ENCODE data around the gene ANAPC10. TPM values are rescaled to one million over a fixed set of nuclear protein-coding genes. Genes with fewer than 3 reads are reported as not detected.

Gene ANAPC10
- total RNA-seq, 1 donor from 2014 or later = 21.8 TPM

DNA sequence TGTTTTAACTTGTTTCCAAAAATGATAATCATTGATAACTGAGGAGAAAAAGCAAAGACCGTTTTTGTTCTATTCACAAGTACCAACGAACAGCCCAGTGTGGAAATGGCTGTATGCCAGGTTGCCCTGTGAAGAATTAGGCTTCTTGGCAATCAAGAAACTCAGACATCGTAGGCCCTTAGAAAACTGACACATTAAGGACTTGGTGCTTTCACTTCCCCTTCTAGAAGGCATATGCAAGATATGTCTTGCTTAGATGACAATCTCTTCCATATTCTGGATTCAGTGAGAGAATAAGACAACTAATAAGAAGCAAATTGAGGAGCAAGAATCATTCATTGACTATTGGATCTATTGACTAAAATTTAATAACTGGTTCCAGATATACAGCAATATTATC is 56.6 kb downstream of the ANAPC10 start:
- ChIA-PET POLR2A (no interaction called here), CTCF (no interaction called here)
- no peak for DNase-seq
- TF ChIP-seq, protein P1, sequence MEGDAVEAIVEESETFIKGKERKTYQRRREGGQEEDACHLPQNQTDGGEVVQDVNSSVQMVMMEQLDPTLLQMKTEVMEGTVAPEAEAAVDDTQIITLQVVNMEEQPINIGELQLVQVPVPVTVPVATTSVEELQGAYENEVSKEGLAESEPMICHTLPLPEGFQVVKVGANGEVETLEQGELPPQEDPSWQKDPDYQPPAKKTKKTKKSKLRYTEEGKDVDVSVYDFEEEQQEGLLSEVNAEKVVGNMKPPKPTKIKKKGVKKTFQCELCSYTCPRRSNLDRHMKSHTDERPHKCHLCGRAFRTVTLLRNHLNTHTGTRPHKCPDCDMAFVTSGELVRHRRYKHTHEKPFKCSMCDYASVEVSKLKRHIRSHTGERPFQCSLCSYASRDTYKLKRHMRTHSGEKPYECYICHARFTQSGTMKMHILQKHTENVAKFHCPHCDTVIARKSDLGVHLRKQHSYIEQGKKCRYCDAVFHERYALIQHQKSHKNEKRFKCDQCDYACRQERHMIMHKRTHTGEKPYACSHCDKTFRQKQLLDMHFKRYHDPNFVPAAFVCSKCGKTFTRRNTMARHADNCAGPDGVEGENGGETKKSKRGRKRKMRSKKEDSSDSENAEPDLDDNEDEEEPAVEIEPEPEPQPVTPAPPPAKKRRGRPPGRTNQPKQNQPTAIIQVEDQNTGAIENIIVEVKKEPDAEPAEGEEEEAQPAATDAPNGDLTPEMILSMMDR (IDR thresholded peaks at IDR 0.05) = no peak
- Mint-ChIP-seq H3K27me3 (no peaks in the 10 kb centered on the region), H3K27ac (no peak overlapping the region), H3K9me3 (no peaks in the 10 kb centered on the region), H3K36me3 (ENCODE audit: low read depth) (peaks cover 11% of the 10 kb centered on the region), H3K4me1 (peaks cover 9% of the 10 kb centered on the region), H3K4me3 (no peak overlapping the region)
- intact Hi-C loops (cut with micrococcal nuclease) = no loop called here
- peak; percentile 65 for ATAC-seq (ENCODE audit: low read depth)

- Mint-ChIP-seq H3K27me3 (no peaks in the 10 kb centered on the region), H3K4me1 (peaks cover 7% of the 10 kb centered on the region), H3K4me3 (no peak overlapping the region), H3K27ac (no peak overlapping the region), H3K9me3 (no peaks in the 10 kb centered on the region), H3K36me3 (ENCODE audit: low read depth) (peaks cover 43% of the 10 kb centered on the region)
- TF ChIP-seq, protein P1 (IDR thresholded peaks at IDR 0.05) = no peak
- intact Hi-C loops (cut with micrococcal nuclease) = no loop called here
- DNase-seq (no peak), ATAC-seq (ENCODE audit: low read depth) (no peak)
- ChIA-PET CTCF (no interaction called here), POLR2A (no interaction called here)
Observed at GRCh38 chr4:145035494-145036136, 62.4 kb downstream of the ANAPC10 start.

DNA sequence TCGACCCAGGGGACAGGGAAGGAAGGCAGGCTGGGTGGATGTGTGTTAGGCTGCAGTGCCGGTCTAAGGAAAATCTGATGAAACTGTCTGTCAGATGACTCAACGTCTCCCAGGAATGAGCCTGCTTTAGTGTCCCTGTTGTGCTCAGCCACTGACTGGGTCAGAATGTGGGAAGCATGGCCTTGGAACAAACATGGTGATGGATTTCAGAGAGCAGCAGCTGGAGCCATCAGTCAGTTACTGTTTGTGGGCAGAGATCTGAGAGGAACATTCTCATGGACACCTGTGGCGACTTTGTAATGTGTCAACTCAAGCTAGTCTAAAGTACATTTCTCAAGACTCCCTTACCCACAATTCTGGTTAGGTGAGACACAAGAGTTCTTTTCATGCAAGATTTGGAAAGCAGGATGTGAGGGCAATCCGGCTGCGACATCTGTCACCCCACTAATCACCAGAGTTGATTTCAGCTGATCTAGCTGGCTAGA is 63.2 kb downstream of the ANAPC10 start:
- Mint-ChIP-seq H3K4me1 (peaks cover 7% of the 10 kb centered on the region), H3K9me3 (no peaks in the 10 kb centered on the region), H3K27ac (no peak overlapping the region), H3K36me3 (ENCODE audit: low read depth) (peaks cover 43% of the 10 kb centered on the region), H3K27me3 (no peaks in the 10 kb centered on the region), H3K4me3 (no peak overlapping the region)
- intact Hi-C loops (cut with micrococcal nuclease) = no loop called here
- DNase-seq (no peak), ATAC-seq (ENCODE audit: low read depth) (no peak)
- TF ChIP-seq, protein P1 (IDR thresholded peaks at IDR 0.05) = no peak
- CTCF ChIA-PET = no interaction called here
- POLR2A ChIA-PET = no interaction called here

DNA sequence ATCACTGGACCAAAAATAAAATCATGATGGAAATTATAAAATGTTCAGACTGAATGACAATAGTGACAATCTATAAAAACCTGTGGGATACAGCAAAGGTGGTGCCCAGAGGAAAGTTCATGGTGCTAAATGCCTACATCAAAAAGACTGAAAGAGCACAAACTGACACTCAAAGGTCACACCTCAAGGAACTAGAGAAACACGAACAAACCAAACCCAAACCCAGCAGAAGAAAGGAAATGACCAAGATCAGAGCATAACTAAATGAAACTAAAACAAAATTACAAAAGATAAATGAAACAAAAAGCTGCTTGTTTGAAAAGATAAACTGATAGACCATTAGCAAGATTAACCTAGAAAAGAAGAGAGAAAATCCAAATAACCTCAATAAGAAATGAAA is 78.7 kb downstream of the ANAPC10 start:
- intact Hi-C loops (cut with micrococcal nuclease) = no loop called here
- TF ChIP-seq, protein P1 (IDR thresholded peaks at IDR 0.05) = no peak
- Mint-ChIP-seq H3K9me3 (peaks cover 17% of the 10 kb centered on the region), H3K27ac (peak overlapping the region; percentile 0), H3K27me3 (no peaks in the 10 kb centered on the region), H3K4me1 (peaks cover 26% of the 10 kb centered on the region), H3K36me3 (ENCODE audit: low read depth) (peaks cover 47% of the 10 kb centered on the region), H3K4me3 (peak overlapping the region; percentile 2)
- DNase-seq (no peak), ATAC-seq (ENCODE audit: low read depth) (no peak)
- CTCF ChIA-PET = no interaction called here
- POLR2A ChIA-PET = no interaction called here

DNA sequence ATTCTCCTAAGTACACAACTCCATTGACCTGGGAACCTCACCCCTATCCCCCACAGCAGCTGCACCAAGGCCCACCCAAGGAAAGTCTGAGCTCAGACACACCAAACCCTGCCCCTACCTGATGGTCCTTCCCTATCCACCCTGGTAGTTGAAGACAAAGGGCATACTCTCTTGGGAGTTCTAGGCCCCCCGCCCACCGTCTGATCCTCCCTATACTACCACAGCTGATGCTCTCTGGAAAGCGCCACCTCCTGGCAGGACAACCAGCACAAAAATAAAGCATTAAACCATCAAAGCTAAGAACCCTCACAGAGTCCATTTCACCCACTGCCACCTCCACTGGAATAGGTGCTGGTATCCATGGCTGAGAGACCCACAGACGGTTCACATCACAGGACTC is 83.6 kb downstream of the ANAPC10 start:
- POLR2A ChIA-PET = no interaction called here

More for the DNA sequence above, 83.6 kb downstream of the ANAPC10 start:
- CTCF ChIA-PET = no interaction called here
- DNase-seq (no peak), ATAC-seq (ENCODE audit: low read depth) (no peak)
- peaks cover 6% of the 10 kb centered on the region for H3K9me3 Mint-ChIP-seq
- TF ChIP-seq, protein P1 (IDR thresholded peaks at IDR 0.05) = no peak
- H3K4me3 Mint-ChIP-seq = no peak overlapping the region
- peaks cover 31% of the 10 kb centered on the region for H3K36me3 Mint-ChIP-seq (ENCODE audit: low read depth)
- intact Hi-C loops (cut with micrococcal nuclease) = no loop called here
- peaks cover 19% of the 10 kb centered on the region for H3K4me1 Mint-ChIP-seq
- H3K27me3 Mint-ChIP-seq = no peaks in the 10 kb centered on the region
- no peak overlapping the region for H3K27ac Mint-ChIP-seq

All from activated B cell treated with CpG ODN at 0.5 μM for 24 hours (primary cell).